Fibroblast of peridontal ligament (primary cell): Measurements from ENCODE around the gene S1PR4.
A peak's percentile ranks its signal among the peaks of the same experiment; 100 is the strongest.
"Not testable (repeated sequence)": the region's sequence is repeated elsewhere in the genome, so short reads cannot be mapped to it uniquely, and the experiment has no call there.

Source experiments
- DNase-seq: peaks from one replicate; pipeline ENCODE4 v3.0.0-alpha.2; 2010; ENCODE audit errors: extremely low read depth

Gene S1PR4

GRCh38 chr19:3179739-3180293 is 1.2 kb downstream of the S1PR4 start:
- no peak for DNase-seq

GRCh38 chr19:3183721-3184641 is 5.4 kb downstream of the S1PR4 start:
- no peak for DNase-seq

- no peak for DNase-seq
These were observed 6.4 kb downstream of the S1PR4 start for GRCh38 chr19:3184847-3185460.

GRCh38 chr19:3185461-3186159 is 7.0 kb downstream of the S1PR4 start, which contains the start of gene NCLN:
NCLN (plus strand) TSS chr19:3185930; CDS start chr19:3186031, 101 bp downstream.
- DNase-seq = peak; percentile 96

- no peak for DNase-seq
These were observed 7.7 kb downstream of the S1PR4 start for GRCh38 chr19:3186160-3186688.

- no peak for DNase-seq
These were observed 8.5 kb downstream of the S1PR4 start for GRCh38 chr19:3186891-3187661.

GRCh38 chr19:3187662-3188511 is 9.3 kb downstream of the S1PR4 start:
- no peak for DNase-seq

- DNase-seq = no peak
These were observed 10.3 kb downstream of the S1PR4 start for GRCh38 chr19:3188627-3189596.

GRCh38 chr19:3189702-3190469 is 11.3 kb downstream of the S1PR4 start:
- DNase-seq = no peak

GRCh38 chr19:3190470-3190770 is 11.9 kb downstream of the S1PR4 start:
- DNase-seq = no peak

- no peak for DNase-seq
These were observed 12.6 kb downstream of the S1PR4 start for GRCh38 chr19:3190921-3191805.

GRCh38 chr19:3191806-3192104 is 13.2 kb downstream of the S1PR4 start:
- not testable (repeated sequence) for DNase-seq

- no peak for DNase-seq
These were observed 13.7 kb downstream of the S1PR4 start for GRCh38 chr19:3192228-3192635.

GRCh38 chr19:3192684-3193083 is 14.1 kb downstream of the S1PR4 start:
- DNase-seq = no peak

- DNase-seq = no peak
These were observed 14.9 kb downstream of the S1PR4 start for GRCh38 chr19:3193256-3194105.
